ENCODE measurements around the gene SMG6.
A peak's percentile ranks its signal among the peaks of the same experiment; 100 is the strongest.

SMG6 gene

DNA sequence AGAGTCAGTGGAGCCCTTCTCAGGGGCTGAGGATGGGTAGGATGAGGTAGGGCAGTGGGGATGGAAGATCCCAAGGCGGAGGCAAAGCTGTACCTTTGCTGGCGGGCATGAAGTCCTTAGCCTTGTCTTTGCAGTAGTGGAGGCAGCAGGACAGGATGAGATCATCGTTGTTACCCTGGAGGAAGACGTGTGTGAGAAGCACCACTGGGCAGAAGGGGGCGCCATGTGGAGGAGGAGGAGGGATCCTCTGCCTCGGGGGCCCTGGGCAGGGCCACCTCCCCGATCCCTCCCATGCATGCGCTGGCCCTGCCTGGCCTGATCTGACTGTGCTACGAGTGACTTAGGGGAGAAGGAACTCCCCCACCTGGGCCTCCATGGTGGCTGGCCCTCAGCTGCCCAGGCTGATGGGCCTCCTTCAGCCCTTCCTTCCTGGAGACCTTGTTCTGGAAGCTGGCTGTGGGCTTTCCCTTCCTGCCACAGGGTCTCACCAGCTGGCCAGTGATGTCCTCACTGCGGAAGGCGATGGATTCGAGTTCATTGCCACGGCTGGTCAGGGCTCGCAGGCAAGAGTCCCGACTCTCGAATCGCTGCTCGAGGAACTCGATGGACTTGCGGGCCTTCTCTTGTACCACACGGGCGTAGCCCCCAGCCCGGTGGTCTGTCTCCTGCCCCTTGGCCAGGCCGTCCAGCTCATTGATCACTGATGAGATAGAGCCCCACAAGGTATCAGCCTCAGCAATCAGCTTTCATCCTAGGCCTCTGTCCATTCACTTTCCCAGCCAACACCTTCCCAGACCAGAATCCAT, 238.4 kb downstream of the SMG6 start (continued):
- TF ChIP-seq SALL2 (tag by site-specific recombination; IDR thresholded peaks at IDR 0.05; ENCODE audit: borderline replicate concordance), result no peak
- TF ChIP-seq IKZF3 (tag by site-specific recombination; IDR thresholded peaks at IDR 0.05), result no peak
- TF ChIP-seq ZBTB48 (tag by site-specific recombination; IDR thresholded peaks at IDR 0.05), result peak; percentile 90
- TF ChIP-seq ZNF585B (tag by site-specific recombination; IDR thresholded peaks at IDR 0.05), result no peak
- no peak for TF ChIP-seq ZNF211 (tag by site-specific recombination; IDR thresholded peaks at IDR 0.05; ENCODE audit: low read depth)
- TF ChIP-seq ZNF560 (tag by site-specific recombination; IDR thresholded peaks at IDR 0.05; ENCODE audit: borderline replicate concordance), result no peak
- no peak for TF ChIP-seq ZNF658 (tag by site-specific recombination; IDR thresholded peaks at IDR 0.05)
- TF ChIP-seq ZBTB17 (tag by site-specific recombination; IDR thresholded peaks at IDR 0.05), result peak; percentile 77
- TF ChIP-seq ZBTB11 (tag by site-specific recombination; conservative IDR thresholded peaks at IDR 0.05; ENCODE audit: low read depth), result no peak
- no peak for TF ChIP-seq ZNF514 (tag by site-specific recombination; IDR thresholded peaks at IDR 0.05)
- TF ChIP-seq ZNF423 (tag by site-specific recombination; IDR thresholded peaks at IDR 0.05), result no peak
- TF ChIP-seq ZNF621 (tag by site-specific recombination; IDR thresholded peaks at IDR 0.05), result no peak
- TF ChIP-seq KLF8 (tag by site-specific recombination; IDR thresholded peaks at IDR 0.05), result peak; percentile 62; the same call in 1 of the 2 replicates
- TF ChIP-seq, protein P1, sequence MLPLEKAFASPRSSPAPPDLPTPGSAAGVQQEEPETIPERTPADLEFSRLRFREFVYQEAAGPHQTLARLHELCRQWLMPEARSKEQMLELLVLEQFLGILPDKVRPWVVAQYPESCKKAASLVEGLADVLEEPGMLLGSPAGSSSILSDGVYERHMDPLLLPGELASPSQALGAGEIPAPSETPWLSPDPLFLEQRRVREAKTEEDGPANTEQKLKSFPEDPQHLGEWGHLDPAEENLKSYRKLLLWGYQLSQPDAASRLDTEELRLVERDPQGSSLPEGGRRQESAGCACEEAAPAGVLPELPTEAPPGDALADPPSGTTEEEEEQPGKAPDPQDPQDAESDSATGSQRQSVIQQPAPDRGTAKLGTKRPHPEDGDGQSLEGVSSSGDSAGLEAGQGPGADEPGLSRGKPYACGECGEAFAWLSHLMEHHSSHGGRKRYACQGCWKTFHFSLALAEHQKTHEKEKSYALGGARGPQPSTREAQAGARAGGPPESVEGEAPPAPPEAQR (tag by site-specific recombination; IDR thresholded peaks at IDR 0.05), result no peak
- no peak for TF ChIP-seq ZBTB8A (tag by site-specific recombination; IDR thresholded peaks at IDR 0.05)
- TF ChIP-seq PRDM1 (tag by site-specific recombination; IDR thresholded peaks at IDR 0.05), result no peak
- TF ChIP-seq ZNF623 (tag by site-specific recombination; IDR thresholded peaks at IDR 0.05), result no peak
- TF ChIP-seq KLF16 (tag by site-specific recombination; IDR thresholded peaks at IDR 0.05), result 0 out of 2 replicates have a peak, but pooled peaks have one; percentile 20
- no peak for TF ChIP-seq ZNF155 (tag by site-specific recombination; IDR thresholded peaks at IDR 0.05)
- TF ChIP-seq, protein P2, sequence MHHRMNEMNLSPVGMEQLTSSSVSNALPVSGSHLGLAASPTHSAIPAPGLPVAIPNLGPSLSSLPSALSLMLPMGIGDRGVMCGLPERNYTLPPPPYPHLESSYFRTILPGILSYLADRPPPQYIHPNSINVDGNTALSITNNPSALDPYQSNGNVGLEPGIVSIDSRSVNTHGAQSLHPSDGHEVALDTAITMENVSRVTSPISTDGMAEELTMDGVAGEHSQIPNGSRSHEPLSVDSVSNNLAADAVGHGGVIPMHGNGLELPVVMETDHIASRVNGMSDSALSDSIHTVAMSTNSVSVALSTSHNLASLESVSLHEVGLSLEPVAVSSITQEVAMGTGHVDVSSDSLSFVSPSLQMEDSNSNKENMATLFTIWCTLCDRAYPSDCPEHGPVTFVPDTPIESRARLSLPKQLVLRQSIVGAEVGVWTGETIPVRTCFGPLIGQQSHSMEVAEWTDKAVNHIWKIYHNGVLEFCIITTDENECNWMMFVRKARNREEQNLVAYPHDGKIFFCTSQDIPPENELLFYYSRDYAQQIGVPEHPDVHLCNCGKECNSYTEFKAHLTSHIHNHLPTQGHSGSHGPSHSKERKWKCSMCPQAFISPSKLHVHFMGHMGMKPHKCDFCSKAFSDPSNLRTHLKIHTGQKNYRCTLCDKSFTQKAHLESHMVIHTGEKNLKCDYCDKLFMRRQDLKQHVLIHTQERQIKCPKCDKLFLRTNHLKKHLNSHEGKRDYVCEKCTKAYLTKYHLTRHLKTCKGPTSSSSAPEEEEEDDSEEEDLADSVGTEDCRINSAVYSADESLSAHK (tag by site-specific recombination; IDR thresholded peaks at IDR 0.05), result no peak
- TF ChIP-seq ZNF548 (tag by site-specific recombination; IDR thresholded peaks at IDR 0.05), result no peak
- TF ChIP-seq ZNF561 (tag by site-specific recombination; IDR thresholded peaks at IDR 0.05; ENCODE audit: borderline replicate concordance), result no peak
- TF ChIP-seq KLF9 (tag by site-specific recombination; IDR thresholded peaks at IDR 0.05; ENCODE audit: low read depth), result peak; percentile 29; the same call in 1 of the 2 replicates
- 0 out of 2 replicates have a peak, but pooled peaks have one; percentile 38 for TF ChIP-seq ZNF391 (tag by site-specific recombination; IDR thresholded peaks at IDR 0.05; ENCODE audit: borderline replicate concordance, low read depth)
- no peak for TF ChIP-seq OVOL3 (tag by site-specific recombination; IDR thresholded peaks at IDR 0.05)
- no peak for TF ChIP-seq ZNF221 (tag by site-specific recombination; IDR thresholded peaks at IDR 0.05; ENCODE audit: borderline replicate concordance)
- TF ChIP-seq ZNF707 (tag by site-specific recombination; IDR thresholded peaks at IDR 0.05), result no peak
- no peak for TF ChIP-seq ZNF76 (tag by site-specific recombination; IDR thresholded peaks at IDR 0.05; ENCODE audit: borderline replicate concordance, low read depth)
- TF ChIP-seq ZNF544 (tag by site-specific recombination; IDR thresholded peaks at IDR 0.05), result no peak
- TF ChIP-seq ZNF18 (tag by site-specific recombination; IDR thresholded peaks at IDR 0.05), result no peak
- TF ChIP-seq ZNF596 (tag by site-specific recombination; IDR thresholded peaks at IDR 0.05), result no peak
